ENCODE data around the gene IGFL3.

IGFL3 gene

DNA sequence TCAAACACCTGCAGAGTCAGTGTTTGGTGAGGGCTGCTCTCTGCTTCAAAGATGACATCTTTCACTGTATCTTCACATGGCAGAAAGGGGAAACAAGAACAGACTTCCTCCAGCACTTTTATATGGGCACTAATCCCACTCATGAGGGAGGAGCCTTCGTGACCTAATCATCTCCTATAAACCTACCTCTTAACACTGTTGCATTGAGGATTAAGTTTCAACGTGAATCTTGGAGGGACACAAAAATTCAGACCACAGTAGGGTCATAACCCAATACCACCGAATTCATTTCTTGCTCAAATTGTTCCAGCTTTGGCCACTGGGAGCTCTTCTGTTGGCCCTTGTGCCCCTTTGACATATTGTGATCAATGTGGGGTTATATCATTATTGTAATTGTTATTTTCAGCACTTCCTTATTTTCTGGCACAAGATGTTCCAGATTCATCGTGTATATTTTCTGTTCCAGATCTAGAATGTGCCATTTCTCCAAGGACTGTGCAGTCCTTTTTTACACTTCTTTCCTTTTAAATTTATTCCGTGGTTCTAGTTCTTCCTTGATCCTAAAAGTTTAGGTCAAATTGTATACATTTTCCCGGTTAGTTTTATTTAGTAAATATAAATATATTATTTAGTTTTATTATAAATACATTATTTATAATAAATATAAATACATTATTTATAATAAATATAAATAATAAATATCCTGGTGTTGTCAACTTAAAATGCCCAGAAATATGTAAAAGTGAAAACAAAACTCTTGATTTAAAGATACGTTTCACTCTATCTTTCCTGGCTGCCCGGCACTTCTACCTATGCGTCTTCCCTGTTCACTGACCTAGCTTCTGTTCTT is 48.2 kb downstream of the IGFL3 start:
- no peak for DNase-seq

GRCh38 chr19:46073268-46073922 is 51.1 kb downstream of the IGFL3 start:
- no peak for DNase-seq
